Stimulated activated CD4-positive, alpha-beta T cell treated with anti-CD3 and anti-CD28 coated beads, Interleukin-1b, Interleukin-23, amount 100 ng/mL, for 24 hours (primary cell): Measurements from ENCODE around the gene IFT80.
"Not testable (repeated sequence)": the region's sequence is repeated elsewhere in the genome, so short reads cannot be mapped to it uniquely, and the experiment has no call there.

ENCODE experiments used
- DNase-seq, 4 experiments: peaks; one replicate each; pipeline ENCODE4 v3.0.0-alpha.2; 2020; ENCODE audit warnings: low read depth in 4 of 4, low spot score in 1 of 4

The IFT80 gene

DNA sequence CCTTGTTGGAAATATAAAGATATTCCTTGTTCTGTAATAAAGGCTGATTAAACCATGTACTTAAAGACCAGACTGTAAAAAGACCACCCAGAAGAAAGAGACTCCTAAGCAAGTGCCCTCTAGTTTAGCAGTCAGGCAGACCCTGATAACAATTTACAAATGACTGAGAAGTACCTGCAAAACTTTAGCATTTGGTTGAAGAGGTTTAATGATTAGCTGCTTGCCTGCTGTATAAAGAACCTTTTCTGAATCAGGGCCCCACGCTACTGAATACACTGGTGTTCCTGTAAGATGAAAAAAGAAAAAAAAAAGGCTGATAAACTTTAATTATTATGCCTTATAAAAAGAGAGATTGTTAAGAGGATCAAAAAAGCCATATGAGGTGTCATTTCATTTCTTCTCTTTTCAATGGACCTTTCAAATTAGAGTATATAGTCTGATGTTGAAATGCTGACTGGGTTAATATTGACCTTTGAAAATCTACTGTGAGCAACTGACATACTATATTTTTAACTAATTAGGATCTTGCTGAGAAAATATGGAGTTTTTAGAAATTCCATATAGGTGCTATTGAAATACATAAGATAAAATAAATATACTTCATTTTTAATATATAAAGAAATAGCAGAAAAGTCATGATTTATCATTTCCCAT lies 33.0 kb downstream of the IFT80 start:
- no peak for DNase-seq

DNA sequence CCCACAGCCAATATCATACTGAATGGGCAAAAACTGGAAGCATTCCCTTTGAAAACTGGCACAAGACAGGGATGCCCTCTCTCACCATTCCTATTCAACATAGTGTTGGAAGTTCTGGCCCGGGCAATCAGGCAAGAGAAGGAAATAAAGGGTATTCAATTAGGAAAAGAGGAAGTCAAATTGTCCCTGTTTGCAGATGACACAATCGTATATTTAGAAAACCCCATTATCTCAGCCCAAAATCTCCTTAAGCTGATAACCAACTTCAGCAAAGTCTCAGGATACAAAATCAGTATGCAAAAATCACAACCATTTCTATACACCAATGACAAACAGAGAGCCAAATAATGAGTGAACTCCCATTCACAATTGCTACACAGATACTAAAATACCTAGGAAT lies 36.1 kb downstream of the IFT80 start:
- DNase-seq, result not testable (repeated sequence)

DNA sequence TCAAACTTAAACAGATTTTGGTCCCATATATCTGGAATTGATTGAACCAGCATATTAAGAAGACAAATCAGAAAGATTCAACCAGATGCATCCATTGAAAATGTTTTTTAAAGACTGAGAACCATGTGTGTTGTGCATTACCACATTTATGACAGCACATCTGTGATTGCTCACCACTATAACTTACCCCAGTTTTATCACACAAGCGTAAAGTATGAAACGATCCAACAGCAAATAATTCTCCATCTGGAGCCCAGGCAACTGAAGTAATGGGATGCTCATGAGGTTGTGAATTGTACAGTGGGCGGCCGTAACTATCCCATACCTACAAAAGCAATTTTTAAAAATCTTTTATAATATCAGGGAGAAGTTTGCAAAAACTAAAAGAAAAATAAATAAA lies 43.2 kb downstream of the IFT80 start:
- DNase-seq, result no peak

DNA sequence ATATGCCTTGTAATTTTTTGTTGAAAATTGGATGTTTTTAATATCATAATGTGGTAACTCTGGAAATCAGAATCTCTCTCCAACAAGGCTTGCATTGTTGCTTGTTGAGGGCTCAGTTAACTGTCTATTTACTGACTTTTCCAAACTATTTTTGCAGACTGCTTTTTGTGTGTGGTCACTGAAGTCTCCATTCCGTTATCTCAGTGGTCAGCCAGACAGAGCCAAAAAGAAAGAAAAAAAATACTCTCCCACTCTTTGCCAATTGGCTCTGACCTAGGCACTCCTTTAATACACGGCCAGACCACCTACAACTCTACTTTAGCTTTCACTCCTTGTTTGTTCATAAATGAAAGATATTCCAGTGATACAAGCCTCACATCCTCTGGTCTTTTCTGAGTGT lies 52.5 kb downstream of the IFT80 start:
- no peak for DNase-seq

DNA sequence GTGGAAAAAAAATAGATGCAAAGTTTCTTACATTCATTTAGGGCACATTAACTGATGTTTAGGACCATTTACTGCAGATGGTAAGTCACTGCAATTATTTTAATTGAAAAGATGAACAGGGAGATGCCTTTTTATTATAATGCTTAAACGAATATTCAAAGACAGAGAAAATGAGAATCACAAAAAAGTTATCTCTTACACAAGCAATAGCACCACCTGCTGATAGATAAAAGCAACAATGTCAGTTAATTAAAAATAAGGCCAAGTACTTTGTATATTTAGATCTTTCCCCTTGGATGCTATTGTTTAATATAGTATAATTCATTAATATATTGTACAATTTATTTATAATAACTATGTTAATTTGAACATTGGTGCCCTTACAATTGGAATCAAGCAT lies 55.9 kb downstream of the IFT80 start:
- DNase-seq, result no peak

DNA sequence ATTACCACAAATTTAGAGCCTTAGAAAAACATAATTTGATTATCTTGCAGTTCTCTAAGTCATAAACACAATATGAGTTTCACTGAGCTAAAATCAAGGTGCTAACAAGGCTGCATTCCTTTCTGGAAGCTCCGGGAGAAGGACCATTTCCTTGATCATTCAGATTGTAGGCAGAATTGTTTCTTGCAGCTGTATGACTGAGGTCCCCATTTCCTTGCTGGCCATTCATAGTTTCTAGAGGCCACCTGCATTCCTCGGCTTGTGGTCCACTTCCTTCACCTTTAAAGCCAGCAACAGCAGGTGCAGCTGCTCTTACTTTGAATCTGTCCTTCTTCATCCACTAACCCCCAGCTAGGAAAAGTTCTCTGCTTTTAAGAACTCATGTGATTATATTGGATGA lies 58.7 kb downstream of the IFT80 start:
- DNase-seq, result no peak

DNA sequence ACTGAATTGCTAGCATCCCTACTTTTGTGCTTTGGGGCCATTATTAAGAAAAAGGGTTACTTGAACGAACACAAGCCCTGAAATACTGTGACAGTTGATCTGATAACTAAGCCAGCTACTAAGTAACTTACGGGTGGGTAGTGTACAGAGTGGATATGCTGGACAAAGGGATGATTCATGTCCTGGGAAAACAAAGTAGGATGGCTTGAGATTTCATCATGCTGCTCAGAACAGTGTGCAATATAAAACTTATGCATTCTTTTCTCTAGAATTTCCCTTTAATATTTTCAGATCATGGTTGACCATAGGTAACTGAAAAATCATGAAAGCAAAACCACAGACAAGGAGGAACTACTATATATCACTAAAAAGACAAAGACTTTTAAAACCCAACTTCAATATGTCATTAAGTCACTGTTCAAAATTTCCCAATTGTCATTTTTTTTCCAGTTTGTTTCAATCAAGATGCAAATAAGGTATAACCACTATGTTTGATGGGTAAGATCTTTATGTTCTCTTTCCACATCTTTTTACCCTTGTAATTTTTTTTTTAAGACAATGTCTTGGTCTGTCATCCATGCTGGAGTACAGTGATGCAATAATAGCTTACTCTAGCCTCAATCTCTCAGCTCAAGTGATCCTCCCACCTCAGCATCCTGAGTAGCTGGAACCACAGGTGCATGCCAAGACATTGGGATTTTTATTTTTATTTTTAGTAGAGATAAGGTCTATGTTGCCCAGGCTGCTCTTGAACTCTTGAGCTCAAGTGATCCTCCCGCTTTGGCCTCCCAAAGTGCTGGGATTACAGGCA lies 67.7 kb downstream of the IFT80 start:
- DNase-seq, result no peak

DNA sequence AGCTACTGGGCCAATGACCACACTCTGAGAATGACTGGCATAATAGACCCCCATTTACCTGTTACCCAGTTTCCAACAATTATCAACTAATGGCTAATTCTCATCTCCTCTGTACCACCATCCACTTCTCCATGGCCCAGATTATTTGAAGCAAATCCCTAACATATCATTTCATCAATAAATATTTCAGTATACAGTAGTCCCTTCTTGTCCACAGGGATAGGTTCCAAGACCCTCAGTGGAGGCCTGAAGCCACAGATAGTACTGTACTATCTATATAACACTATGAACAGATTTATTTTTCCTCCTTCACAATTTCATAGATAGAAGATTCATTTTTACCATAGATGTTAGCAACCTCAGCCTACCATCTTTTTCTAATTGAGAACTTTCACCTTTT lies 68.3 kb downstream of the IFT80 start:
- DNase-seq, result no peak

DNA sequence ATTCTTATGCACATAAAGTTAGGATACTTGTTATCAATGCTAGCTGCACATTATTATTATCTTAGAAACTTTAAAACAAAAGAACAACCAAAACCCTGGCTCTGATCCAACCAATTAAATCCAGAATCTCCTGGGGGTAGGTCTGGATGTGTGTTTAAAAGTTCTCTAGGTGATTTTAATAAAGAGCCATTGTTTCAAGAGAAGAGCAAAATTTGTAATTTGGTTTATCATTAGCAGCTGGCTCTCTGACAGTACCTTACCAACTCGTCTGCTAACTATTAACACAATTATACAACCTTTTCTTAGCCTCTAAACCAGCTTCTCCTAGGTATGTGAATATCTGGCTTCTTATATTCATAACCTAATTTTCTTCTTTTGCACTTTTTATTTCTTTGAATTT lies 68.9 kb downstream of the IFT80 start:
- DNase-seq, result no peak

DNA sequence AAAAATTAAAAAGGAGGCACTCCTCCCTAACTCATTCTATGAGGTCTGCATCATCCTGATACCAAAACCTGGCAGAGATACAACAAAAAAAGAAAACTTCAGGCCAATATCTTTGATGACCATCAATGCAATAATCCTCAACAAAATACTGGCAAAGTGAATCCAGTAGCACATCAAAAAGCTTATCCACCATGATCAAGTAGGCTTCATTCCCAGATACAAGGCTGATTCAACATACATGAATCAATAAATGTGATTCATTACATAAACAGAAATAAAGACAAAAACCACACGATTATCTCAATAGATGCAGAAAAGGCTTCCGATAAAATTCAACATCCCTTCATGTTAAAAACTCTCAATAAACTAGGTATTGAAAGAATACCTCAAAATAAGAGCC lies 72.7 kb downstream of the IFT80 start:
- DNase-seq, result not testable (repeated sequence)

DNA sequence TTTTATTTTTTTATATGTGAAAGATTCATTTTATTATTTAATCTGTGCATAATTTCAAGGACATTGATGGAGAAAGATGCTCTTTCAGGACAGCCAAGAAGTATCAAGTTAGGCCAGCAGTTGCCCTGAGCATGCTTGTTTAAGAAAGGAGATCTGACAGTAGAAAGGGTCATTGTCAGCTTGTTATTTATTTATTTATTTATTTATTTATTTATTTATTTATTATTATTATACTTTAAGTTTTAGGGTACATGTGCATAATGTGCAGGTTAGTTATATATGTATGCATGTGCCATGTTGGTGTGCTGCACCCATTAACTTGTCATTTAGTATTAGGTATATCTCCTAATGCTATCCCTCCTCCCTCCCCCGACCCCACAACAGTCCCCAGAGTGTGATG lies 77.2 kb downstream of the IFT80 start:
- not testable (repeated sequence) for DNase-seq

DNA sequence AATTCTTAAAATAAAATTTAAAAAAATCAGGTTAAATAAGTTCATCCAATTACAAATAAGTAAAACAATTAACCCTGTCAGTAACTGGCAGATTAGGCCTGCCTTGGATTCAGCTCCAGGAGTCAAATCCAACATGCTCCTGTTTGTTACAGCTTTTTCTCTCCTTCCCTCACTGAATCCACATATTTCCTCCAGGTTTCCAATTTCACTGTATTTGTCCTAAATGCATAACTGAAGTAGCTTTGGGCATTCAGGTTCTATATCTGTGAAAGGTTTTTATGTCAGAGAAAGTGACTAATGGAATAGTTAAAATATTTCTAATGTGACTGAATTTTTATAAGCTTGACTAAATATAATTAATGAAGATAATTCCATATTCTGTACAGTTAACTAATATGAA lies 79.7 kb downstream of the IFT80 start:
- DNase-seq, result no peak

DNA sequence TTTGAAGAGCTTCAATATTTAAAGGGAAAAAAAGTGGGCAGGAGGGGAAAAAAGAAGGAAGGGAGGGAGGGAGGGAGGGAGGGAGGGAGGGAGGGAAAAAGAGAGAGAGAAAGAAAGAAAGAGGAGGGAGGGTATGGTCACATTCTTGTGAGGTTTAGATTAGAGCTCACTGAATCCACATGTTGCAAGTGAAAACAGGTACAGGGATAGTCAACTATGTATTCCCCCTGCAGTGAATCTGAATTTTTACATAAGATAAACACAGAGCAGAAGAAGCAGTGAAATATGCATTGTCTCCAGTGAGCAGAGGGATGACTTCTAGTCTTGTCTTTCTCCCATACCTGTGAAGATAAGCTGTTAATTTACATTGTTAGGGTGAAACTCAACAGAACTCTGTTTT lies 84.0 kb downstream of the IFT80 start:
- no peak for DNase-seq

DNA sequence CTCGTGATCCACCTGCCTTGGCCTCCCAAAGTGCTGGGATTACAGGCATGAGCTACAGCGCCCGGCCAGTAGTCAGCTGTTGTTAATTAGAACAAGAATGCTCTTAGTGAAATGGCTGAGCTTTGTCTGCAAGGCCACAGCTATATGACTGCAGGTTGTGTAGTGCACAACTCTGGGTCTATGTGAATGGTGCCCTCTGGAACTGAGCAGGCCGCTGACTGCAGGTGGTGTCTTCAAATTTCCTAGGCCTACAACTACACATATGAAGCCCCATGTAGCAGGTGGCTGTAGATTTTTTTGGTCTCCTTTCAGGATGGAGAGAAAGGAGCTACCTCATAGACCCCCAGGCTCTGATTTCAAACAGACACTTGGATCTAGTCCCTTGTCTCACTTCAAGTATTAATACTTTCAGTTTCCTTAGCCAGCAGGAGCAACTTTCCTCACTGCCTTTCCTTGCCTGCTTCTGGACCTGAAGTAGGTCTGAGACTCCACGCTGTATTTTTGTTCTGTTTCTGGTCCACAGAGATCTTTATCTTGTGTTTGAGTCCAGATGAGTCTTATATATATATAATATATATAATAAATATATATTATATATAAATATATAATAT lies 86.9 kb downstream of the IFT80 start:
- no peak for DNase-seq

DNA sequence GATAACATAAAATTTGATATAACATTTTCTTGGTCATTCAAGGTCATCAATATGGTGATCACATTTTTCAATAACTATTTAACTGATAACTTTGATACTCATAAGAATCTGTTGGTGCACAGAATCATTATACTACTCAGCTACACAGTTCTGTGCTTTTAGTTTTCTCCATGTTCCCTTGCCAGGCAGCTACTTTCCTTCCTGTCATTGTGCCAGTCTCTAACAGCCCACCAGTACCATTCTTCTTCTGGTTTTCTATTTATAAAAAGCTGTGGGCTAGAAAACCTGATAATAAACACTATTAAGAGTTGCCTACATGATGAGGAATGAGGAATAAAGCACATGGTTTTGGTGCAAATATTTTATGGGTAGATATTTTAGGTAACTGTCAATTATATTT lies 96.2 kb downstream of the IFT80 start:
- no peak for DNase-seq

DNA sequence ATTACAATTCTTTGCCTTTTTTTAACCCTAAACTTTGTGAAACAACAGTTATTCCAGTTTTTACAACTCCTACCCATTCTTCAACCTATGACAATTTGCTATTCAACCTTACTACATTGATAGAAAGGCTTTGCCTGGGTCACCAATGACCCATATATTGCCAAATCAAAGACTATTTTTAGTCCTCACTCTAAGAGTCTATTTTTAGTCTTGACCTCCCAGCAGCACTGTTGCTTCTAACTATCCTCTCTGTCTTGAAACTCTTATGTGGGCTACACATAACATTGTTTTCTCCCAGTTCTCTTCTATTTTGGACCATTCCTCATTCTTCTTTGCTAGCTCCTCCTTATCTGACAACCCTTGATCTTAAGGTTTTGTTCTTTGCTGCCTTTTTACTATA lies 102.4 kb downstream of the IFT80 start:
- no peak for DNase-seq

DNA sequence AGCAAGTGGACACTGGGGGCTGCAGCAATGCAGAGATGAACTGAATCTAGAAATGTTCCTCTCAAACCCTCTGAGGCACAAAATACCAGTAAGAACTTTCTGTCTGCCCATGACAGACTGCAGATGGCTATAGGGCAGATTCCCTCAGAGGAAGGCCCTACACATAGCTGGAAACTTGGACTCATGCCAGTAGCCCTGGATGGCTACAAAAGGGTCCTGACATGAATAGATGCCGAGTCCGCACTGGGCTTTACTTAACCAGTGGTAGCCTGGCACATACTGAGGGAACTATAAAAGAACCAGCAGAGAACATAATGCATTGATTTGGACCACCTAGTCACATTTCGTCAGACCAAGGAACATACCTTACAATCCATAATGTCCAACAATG lies 107.1 kb downstream of the IFT80 start:
- DNase-seq, result no peak

DNA sequence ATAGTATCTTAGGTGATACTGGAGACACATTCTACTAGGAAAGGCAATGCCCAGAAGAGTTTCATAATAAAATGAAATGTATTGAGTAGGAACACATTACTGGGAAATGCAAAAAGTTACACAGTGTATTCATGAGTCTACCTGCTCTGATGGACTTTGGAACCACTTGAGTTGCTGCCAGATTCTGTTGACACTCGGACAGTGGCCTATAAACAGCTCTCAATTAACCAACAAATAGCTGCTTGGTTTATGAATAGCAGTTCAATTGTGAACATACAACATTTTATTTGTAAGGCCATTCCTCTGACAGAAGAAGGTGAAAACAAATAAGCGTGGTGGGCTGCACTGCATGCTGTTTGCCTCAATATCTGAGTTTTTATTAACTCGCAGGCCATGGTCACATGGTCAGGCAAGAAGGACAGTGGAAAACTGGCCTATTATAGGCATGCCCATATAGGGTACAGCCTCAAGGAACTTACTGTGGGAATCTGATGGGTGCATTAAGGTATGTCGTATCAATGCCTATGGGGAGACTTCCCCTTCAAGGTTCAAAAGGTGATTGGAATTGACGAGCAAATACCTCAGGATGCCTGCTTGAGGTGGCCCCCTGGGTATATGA lies 107.6 kb downstream of the IFT80 start:
- DNase-seq, result no peak

DNA sequence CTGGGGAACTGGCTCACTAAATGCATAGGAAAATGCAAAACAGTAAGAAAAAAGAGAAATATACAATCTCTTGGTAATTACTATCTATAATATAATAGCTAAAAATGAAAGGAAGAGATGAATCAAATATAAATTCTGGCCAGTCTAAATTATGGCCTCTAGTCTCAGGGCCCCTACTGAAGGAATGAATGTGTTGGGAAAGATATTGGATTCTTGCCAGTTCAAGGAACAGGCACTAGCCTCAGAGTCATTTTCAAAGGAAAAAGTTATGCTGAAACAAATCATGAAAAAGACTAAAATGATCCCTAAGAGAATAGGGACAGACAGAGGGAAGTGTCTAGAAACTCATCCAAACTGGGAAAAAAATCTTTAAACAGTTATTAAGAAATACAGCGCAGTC lies 111.4 kb downstream of the IFT80 start:
- DNase-seq, result no peak

DNA sequence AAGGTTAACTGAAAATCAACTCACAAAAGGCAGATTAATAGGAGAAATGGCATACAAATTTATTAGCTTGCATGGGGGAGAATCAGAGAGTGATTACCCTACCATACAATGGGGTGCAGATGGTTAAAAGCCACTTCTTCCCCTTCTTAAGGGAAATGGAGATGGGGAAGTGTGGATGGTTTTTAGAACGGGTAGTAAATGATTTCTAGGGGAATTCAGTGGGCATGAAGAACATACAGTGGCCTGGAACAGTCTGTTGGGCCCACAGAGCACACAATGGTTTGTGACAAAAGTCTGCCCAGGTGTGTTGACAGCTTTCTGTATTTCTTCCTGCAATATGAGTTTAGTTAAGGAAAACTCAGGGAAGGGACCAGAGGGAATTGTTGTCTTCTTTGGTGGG lies 112.8 kb downstream of the IFT80 start:
- DNase-seq, result no peak

DNA sequence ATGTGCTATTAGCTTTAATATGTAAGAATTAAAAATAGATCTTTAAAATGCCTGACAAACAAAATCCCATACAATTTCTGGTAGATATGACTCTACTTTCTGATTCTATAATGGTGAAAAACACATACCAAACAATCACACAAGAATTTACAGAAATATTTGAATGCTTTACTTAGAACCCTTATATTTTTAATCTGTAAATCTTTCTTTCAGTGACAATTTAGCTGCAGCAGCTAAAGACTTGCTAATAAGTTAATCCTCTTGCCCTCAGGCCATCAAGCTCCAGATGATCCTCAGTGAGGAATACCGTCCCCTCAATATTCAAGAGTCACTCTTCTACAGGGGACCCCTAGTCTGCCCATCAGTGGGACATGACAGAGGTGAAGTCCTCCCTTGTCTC lies 118.2 kb downstream of the IFT80 start:
- no peak for DNase-seq

DNA sequence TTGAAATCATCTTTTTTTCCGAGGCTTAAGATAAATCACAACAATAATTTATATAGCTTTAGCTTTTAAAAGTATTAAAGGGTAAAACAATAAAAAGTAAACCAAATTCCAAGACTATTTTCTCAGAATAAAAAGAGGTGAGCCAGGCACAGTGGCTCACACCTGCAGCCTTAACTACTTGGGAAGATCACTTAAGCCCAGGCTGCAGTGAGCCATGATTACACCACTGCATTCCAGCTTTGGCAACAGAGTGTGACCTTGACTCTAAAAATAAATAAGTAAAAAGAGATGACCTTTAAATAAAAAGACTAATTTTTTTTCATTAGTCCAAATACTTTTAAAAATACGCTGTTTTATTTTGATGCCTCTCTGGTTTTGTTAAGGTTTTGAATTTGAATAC lies 119.4 kb downstream of the IFT80 start:
- DNase-seq, result no peak
